Epithelial cell of esophagus (primary cell): ENCODE measurements around the gene LRRC4B.
"Not testable (repeated sequence)": the region's sequence is repeated elsewhere in the genome, so short reads cannot be mapped to it uniquely, and the experiment has no call there.

Source experiments
- DNase-seq: peaks from one replicate; pipeline ENCODE4 v3.0.0; 2010; ENCODE audit warnings: low read depth
- H3K4me3 ChIP-seq: 2 replicates; pipeline ENCODE4 v1.5.1; 2011; ENCODE audit warnings: mild to moderate bottlenecking, low read length, control low read depth
- CTCF ChIP-seq: IDR thresholded peaks from 2 replicates; pipeline ENCODE4 v1.5.1; 2011; ENCODE audit warnings: low read depth, mild to moderate bottlenecking, low read length, control low read depth, inconsistent platforms; ENCODE audit not compliant: insufficient read depth; ENCODE audit errors: missing control alignments

LRRC4B gene

GRCh38 chr19:50602496-50602895, 34.3 kb upstream of the LRRC4B start:
- no peak overlapping the region for H3K4me3 ChIP-seq
- no peak for DNase-seq
- TF ChIP-seq CTCF: no peak

DNA sequence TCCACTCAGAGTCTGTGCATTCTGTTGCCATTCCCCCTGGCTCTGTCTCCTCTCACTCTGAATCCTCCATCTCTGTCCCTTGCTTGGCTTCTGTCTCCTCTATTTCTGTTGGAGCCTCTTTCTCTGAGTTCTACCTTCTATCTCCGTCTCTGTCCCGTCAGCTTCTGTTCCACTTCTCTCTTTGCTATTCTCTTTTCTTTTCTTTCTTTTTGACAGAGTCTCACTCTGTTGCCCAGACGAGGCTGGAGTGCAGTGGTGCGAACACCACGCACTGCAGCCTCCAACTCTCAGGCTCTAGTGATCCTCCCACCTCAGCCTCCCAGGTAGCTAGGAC, 33.8 kb upstream of the LRRC4B start:
- DNase-seq: no peak
- H3K4me3 ChIP-seq: no peak overlapping the region
- no peak for TF ChIP-seq CTCF

- no peak for DNase-seq
- no peak overlapping the region for H3K4me3 ChIP-seq
- TF ChIP-seq CTCF: no peak
These were observed 33.3 kb upstream of the LRRC4B start for GRCh38 chr19:50601407-50602088.

GRCh38 chr19:50599427-50599826, 31.2 kb upstream of the LRRC4B start:
- DNase-seq: no peak
- H3K4me3 ChIP-seq: no peak overlapping the region
- no peak for TF ChIP-seq CTCF

GRCh38 chr19:50590191-50590590, 22.0 kb upstream of the LRRC4B start:
- TF ChIP-seq CTCF: no peak
- no peak overlapping the region for H3K4me3 ChIP-seq

GRCh38 chr19:50581795-50582660, 13.8 kb upstream of the LRRC4B start:
- DNase-seq, H3K4me3 ChIP-seq: not testable (repeated sequence)

More at GRCh38 chr19:50590191-50590590, 22.0 kb upstream of the LRRC4B start:
- DNase-seq: no peak

GRCh38 chr19:50580970-50581634, 12.9 kb upstream of the LRRC4B start:
- no peak for DNase-seq
- no peak for TF ChIP-seq CTCF
- no peak overlapping the region for H3K4me3 ChIP-seq
